SH-SY5Y (cell line): Measurements from ENCODE around the gene ARMC2.

ENCODE experiments used
- GATA2 ChIP-seq: IDR thresholded peaks from 2 replicates; pipeline ENCODE4 v1.6.1; 2011; ENCODE audit warnings: mild to moderate bottlenecking, low read depth, low read length
- GATA3 ChIP-seq: IDR thresholded peaks from 2 replicates; pipeline ENCODE4 v1.6.1; 2011; ENCODE audit warnings: low read depth, mild to moderate bottlenecking, low read length, moderate library complexity

ARMC2 gene

DNA sequence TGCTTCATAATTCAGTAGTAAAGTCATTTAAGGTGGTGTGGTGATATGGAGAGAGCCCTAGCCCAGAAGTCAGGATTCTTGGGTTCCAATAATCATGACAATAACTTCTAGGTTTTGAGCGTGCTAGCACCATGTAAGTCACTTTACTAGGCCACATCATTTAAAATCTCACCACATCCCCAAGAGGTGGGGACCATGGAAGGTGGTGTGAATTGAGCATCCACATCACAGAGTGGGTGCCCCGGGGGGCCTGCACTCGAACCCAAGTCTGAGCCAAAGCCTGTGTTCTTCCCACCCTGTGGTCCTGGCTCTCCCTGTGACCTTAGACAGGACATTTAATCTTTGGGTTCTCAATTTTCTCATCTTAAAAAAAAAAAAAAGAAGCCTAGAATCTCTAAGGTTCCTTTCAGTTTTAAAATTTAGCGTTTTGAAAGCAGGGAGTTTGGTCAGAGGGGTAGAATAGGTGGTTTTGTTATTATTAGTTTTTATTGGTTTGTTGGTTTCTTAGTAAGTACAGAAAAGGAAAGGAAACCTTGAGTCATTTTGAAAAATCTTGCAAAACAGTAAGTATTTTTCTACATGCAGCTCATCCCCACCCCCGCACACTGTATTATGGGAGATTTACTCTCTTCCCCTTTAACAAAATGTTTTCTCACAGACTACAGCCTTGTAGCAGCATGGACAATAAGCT lies 26.4 kb downstream of the ARMC2 start:
- TF ChIP-seq GATA3, result no peak
- no peak for TF ChIP-seq GATA2

DNA sequence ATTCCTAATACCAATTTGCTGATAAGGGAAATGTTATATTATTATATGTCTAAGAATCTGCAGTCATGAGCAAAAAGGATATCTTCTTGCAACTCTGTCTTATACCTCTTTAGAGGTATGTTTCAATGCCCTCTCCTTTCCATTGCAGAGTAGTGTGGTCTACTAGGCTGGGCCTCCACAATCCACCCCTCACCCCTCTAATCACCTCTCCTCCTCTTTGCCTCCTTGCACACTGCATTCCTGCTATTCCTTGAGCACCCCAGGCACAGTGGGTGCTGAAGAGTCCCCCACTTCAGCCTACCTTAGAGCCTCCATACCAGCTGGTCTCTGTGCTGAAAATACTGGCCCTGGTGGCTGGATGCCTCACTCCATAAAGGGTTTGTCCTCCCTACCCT lies 26.9 kb downstream of the ARMC2 start:
- TF ChIP-seq GATA2 (no peak), GATA3 (no peak)

DNA sequence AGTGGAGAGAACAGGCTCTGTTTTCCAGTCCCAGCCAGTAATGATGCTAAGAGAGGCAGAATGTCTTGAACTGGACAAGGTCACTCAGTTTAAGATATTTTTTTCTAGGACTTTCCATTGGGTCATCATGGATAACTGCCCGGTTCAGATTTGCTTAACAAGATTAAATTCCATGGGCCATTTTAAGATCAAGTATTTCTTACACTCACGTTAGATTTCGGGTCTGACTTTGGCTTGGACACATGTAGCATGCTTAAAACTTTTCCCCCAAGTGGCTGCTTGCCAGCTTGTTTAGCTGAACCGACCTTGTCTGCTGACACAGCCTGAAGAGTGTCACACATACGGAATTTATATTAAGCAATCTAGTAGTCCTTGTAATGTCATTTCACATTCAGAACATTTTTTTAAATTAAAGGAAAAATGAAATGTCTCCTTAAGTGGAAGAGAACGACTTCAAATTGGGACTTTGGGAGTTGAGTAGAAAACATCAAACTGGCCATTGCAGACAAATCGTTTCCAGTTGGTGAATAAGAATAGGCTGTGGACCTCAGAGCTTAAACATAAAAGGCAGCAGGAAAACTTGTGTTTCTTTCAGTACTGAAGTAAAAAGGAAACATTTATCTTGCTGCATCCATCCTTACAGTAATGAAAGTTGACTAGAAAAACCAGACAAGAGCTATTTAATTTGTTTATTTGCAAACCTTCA lies 29.0 kb downstream of the ARMC2 start:
- TF ChIP-seq GATA2 (no peak), GATA3 (no peak)

DNA sequence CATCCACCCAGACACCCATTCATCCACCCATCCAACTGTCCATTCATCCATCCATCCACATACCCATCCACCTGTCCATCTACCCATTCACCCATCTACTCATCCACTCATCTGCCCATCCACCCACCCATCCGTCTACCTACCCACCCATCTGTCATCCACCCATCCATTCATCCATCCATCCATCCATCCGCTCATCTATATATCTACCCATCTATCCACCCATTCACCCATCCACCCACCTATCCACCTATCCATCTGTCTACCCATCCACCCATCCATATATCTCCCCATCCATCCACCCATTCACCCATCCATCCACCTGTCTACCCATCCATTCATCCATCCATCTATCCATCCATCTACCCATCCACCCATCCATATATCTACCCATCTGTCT lies 30.7 kb downstream of the ARMC2 start:
- TF ChIP-seq GATA2, result no peak
- TF ChIP-seq GATA3, result no peak

DNA sequence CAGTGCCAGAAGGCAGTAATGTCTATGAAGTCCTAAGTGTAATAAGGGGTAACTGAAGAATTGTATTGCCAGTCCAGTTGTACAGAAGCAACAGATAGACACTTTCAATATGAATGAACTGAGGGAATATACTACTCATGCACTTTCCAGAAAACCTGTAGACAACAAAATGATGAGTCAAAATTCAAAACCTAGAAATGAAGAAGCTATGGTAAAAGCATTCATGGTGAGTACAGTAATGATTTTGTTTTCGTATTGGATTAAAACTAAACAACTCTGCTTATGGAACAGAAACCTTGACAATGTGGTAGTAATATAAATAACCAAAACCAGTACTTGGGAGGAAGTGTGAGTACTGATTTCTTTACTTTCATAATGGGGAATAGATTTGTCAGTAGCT lies 35.0 kb downstream of the ARMC2 start:
- TF ChIP-seq GATA3, result no peak
- no peak for TF ChIP-seq GATA2

DNA sequence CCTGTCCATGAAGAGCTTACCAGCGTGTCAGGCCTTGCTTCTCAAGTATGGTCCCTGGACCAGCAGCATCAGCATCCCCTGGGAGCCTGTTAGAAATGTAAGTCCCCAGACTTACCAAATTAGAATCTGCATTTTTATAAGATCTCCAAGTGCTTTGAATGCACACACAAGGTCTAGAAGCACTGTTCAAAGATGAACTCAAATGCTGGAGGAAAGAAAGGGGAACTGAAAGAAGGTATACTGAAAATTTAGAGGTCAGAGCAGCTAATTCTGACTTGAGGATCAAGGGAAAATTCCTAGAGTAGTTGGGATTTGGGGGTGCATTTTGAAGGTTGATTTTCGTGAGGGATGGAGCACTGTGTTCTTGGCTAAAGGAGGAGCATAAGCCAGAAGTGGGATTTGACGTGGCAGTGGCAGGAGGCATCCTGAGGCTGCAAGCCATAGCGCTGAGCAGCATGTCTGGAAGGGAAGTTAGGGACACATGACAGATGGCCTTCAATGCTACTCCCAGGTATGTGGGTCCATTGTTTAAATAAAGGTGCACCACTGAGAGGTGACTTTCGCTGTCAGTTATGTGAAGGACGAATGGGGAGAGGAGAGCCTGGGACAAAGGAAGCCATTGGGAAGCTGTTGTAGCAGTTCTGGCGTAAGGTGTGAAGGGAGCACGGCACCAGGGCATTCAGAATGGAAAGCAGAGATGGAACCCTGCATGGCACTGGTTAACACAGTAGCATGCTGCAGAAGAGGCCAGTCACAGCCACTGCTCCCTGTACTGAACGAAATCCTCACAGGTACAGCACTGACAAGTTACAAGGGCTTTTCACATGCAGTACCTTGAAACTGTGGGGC lies 36.2 kb downstream of the ARMC2 start:
- no peak for TF ChIP-seq GATA2
- TF ChIP-seq GATA3, result no peak

DNA sequence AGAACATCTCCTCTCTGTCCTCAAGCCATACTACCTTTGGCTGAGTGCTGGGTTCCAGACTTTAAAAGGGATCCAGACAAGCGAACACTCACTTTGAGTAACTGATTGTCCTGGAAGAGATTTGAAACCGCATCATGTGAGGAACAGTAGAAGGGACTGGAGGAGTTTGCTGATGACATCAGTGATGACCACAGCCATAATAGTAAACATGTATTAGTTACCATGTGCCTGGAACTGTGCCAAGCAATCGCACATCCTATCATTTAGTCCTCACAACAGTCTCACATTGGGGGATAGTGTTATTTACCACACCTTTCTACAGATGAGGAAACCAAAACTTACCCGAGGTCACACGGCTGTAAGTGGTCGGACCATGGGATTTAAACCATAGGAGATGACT lies 39.8 kb downstream of the ARMC2 start:
- TF ChIP-seq GATA3 (no peak), GATA2 (no peak)

DNA sequence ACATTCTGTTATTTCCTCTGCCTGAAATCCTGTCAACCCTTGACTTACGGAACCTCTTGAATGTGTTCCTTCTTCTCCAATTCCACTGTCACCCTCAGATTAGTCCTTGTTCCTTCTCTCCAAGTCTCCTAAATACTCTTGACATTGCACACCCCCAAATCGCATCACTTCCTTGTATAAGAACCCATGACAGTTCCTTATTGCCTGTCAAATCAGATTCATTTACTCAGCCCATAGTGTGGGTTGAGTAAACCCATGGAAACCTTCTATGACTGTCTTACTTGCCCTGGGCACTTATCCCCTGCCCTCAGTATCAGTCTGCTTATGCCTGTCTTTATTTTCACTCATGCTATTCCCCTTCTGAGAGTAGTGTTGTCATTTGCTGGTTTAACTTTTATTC lies 40.5 kb downstream of the ARMC2 start:
- TF ChIP-seq GATA2, result no peak
- no peak for TF ChIP-seq GATA3

DNA sequence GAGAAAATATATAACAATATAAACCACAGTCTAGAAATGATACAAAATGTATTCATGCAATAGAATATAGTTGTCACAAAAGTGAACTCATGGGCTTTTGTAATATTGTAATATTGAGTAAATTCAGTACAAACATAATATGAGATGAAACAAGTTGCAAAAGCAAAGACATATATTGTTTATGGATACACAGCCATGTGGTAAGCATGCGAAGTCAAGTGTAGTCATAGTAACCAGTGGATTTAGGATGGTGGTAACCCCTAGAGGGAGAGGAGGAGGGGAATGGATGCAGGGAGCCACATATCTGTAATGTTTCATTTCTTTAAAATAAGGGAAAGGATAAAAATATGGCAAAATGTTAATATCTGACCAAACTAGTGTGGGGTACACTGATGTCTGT lies 47.3 kb downstream of the ARMC2 start:
- no peak for TF ChIP-seq GATA3
- no peak for TF ChIP-seq GATA2

DNA sequence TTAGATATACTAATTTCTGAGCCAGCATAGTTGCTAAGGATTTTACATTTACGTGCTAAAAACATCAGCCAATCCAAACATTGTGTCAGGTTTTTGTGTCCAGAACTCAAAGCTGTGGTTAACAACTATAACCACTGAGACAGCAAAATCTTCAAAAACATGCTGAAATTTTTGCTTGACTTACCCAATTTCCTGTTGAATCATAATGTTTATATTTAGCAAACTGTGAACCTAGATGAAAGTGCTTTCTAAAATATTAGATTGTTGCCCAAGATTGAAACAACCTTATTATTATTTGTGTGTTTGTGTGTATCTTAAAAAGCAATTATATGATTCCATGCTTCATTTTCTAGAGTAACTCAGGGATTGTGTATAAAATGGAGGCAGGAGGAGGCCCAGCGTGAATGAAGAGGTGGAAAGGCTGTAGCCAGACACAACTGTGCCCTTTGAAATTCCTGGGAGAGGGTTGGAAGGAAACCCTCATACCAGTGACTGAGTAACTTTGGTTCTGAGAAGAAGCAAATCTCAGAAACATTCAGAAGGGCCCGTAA lies 48.0 kb downstream of the ARMC2 start:
- TF ChIP-seq GATA2 (no peak), GATA3 (no peak)

DNA sequence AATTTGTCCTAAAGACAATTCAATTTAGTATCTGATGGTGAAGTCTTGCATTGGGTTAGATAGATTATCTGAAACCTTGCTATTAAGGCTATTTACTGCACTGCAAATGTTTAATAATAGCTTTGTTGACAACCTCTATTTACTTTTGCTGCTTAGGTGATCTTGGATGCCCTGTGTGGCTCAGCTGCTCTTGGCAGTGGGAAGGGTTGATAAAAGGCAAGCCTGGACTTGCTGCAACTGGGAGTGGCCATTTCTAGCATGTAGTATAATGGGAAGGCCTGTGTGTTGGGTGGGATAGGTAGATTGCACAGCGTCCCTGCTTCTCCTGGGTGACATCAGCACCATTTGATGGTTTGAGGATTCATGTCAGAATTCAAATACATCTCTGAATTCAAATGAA lies 49.1 kb downstream of the ARMC2 start:
- TF ChIP-seq GATA2 (no peak), GATA3 (no peak)

DNA sequence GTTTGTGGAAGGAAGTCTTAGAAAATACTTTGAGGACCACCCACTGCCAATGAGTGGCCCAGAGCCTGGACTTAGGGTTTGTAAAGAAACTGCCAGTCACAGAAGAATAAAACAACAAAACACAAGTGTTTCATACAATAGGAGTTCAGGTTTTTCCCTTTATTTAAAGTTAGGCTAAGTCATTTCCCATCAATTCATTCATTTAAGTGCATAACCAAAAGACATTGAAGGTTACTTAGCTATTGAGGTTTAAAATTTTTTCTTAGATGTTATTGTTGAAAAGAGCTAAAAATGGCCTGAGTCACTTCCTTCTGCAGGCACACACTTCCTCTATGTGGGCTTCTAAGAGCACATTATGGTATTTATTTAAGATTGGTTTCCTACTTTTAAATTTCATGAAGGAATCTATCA lies 54.2 kb downstream of the ARMC2 start:
- TF ChIP-seq GATA2, result no peak
- no peak for TF ChIP-seq GATA3

DNA sequence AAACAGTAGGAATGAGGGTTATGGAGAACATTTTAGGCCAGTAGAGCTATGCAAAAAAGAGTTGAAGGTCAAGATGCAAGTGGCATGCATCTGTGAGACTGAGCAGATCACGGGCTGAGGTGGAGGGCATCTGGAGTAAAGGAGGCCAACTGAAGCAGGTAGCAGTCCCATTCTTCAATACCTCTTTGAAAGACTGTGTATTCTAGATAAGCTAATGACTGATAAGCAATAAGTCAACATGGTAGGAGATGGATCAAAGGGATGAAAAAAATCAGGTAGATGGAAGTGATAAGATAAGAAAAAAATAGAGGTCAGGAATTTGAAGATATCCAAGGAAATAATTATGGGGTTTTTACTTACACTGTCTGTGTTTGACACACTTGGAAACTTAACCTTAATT lies 55.6 kb downstream of the ARMC2 start:
- TF ChIP-seq GATA2 (no peak), GATA3 (no peak)

DNA sequence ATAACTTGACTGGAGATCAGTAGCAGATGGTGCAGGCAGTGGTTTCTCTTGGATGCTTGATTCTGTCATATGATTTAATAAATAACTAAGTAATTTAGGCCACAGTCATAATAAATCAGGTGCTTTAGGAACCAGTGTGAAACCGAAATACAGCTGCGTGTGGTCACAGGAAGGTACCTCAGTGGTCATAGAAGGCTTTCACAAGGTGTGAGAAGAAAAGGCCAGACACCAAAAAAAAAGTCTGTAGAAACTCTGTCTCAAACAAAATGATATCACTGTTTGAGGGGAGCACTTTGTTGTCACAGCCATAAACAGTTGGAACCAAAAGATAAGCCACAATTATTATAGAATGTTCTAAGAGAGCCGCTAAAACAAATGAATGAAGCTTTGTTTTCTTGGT lies 56.5 kb downstream of the ARMC2 start:
- no peak for TF ChIP-seq GATA3
- TF ChIP-seq GATA2, result no peak

DNA sequence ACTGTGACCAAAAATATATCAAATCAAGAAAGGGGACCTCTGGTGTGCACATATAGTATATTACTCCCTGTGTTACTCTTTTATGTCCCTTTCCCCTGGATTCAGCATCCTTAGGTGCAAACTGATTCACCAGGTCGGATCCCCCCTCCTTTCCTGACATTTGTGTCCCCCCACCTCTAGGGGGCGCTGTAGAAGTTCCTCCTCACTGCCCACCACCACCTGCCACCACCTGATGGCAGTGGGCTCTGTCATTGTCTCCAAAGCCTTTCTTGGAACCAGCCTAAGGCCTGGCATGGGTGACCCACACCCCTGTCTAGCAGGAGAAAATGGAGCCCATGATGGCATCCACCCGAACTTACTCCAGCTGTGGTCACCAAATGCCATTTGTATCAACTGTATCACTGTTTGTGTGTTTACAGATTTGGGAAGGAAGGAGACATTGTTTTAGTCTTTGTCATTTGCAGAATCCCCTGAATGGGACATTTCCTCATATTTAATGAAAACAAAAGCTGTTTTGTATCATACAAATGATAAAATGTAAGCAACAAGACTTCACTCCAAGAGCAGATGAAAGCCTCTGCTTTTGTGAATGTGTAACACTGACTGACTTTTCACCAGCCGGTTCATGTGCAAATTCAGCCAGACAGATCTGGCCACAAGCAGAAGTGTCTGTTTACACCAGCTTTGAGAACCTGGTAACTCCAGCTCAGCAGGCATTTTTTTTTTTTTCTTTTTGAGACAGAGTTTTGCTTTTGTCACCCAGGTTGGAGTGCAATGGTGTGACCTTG lies 66.2 kb downstream of the ARMC2 start:
- TF ChIP-seq GATA3, result no peak
- TF ChIP-seq GATA2, result no peak
